HCT116 (cell line): ENCODE measurements around the gene S100A1.

Experiments
- POLR2A ChIP-seq: IDR thresholded peaks from 2 replicates; pipeline ENCODE4 v1.7.0; 2011; ENCODE audit warnings: borderline replicate concordance; ENCODE audit not compliant: insufficient read depth, insufficient read length; ENCODE audit errors: extremely low read depth
- TF ChIP-seq, protein P1 (sequence below), 3 experiments: fragments of 200-600 bp in 1 of 3; sonication (generic) in 1 of 3; IDR thresholded peaks in 2 of 3; conservative IDR thresholded peaks in 1 of 3; 2 replicates each; pipeline ENCODE4 v1.5.1; 2012 to 2017; ENCODE audit warnings: low read depth in 2 of 3, low read length in 2 of 3, antibody characterized with exemption in 1 of 3, borderline replicate concordance in 1 of 3, control low read depth in 1 of 3, mild to moderate bottlenecking in 1 of 3, mixed read lengths in 1 of 3, mixed run types in 1 of 3, moderate library complexity in 1 of 3; ENCODE audit not compliant: insufficient read depth in 1 of 3

DNA sequence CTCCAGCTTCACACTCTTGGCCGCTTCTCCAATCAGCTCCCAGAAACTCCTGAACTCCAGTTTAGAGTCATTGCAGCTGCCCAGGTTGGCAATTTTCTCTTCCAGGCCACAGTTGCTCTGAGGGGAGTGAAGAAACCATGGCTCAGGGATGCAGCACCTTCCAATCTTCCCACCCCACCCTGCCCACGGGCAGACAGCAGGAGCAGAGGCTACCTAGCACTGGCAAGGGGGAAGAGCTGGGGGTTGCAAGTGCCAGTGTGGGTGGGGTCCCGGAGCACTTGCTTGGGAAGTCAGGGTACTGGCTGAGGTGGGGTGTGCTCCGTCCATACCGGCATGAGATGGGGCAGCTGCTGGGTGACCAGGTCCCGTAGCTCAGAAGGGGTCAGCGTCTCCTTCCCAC, 13.3 kb upstream of the S100A1 start:
- TF ChIP-seq POLR2A, result no peak
- TF ChIP-seq, protein P1, sequence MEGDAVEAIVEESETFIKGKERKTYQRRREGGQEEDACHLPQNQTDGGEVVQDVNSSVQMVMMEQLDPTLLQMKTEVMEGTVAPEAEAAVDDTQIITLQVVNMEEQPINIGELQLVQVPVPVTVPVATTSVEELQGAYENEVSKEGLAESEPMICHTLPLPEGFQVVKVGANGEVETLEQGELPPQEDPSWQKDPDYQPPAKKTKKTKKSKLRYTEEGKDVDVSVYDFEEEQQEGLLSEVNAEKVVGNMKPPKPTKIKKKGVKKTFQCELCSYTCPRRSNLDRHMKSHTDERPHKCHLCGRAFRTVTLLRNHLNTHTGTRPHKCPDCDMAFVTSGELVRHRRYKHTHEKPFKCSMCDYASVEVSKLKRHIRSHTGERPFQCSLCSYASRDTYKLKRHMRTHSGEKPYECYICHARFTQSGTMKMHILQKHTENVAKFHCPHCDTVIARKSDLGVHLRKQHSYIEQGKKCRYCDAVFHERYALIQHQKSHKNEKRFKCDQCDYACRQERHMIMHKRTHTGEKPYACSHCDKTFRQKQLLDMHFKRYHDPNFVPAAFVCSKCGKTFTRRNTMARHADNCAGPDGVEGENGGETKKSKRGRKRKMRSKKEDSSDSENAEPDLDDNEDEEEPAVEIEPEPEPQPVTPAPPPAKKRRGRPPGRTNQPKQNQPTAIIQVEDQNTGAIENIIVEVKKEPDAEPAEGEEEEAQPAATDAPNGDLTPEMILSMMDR (IDR thresholded peaks at IDR 0.05 in 2 of 3, conservative IDR thresholded peaks at IDR 0.05 in 1 of 3; ENCODE audit: borderline replicate concordance in 1 of 3, insufficient read depth in 1 of 3, low read depth in 2 of 3, low read length in 2 of 3), result no peak
